GM21528 (cell line): ENCODE measurements around the gene MRPL44.

Source experiments
- ATAC-seq: cut with Tn5 transposase; IDR thresholded peaks from one replicate; pipeline ENCODE4 v1.9.1; 2021; ENCODE audit warnings: mild to moderate bottlenecking, moderate library complexity; ENCODE audit not compliant: unreplicated experiment, low FRiP score

Gene MRPL44

DNA sequence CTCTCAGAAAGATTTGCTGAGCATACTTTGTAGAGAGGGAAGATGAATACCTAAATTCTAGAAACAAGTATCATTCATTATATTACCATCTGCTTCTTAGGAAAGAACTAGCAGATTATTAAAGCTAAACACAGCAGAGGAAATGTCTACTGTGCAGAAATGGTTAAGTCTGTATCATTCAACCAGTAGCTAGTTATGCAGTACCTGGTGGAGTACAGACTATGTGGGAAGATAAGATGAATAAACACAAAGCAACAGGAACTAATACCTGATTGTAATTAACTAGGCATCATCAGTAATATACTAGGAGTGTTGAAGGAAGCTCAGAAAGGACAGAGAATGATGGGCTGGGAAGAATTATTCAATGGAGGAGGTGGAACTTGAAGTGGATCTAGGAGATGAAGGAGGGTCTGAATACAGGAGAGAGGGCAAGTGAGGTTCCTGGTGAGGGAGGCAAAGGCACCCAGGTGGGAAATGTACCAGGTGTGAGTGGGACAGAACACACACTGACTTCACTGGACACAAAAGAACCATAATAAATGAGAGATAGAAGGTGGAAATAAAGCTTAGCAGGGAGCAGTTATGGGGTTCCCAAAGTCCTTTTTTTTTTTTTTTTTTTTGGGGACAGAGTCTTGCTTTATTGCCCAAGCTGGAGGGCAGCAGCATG, 21.7 kb upstream of the MRPL44 start:
- no peak for ATAC-seq

DNA sequence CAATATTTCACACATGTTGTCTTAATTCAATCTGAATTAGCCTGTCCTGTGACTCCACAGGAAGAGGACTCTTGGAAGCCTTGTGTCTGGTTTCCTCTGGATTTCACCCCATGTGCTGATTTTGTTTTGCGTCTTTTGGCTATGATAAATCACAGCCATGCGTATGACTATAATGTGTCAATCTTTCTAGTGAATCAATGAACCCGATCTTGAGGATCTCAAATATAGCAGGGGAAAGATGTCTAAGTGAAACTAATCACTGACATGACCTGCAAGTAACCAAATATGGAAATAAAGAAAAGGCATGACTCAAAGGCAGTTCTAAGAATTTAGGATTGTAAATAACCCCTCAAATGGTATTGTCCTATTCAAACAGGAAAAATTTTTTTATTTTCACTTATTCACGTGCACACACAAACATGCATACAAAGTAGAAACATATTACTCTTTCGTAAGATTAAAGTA, 20.4 kb upstream of the MRPL44 start:
- ATAC-seq, result no peak

DNA sequence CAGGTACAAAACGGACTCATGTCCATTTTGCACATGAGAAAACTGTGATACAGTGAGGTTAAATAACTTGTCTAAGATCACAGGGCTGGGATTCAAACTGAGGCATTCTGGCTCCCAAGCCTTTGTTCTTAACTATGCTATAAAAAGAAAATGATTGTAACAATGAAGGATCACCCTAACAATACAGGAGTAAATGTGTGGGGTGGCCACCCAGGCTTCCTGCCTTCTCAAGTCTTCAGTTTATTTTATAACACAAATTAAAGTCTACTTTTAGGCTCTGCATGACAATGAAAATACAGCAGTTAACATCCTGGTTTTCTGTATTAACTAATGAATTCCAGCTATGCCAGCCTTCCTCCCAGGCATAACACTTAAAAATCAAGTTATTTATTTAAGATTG, 19.7 kb upstream of the MRPL44 start:
- ATAC-seq, result no peak

DNA sequence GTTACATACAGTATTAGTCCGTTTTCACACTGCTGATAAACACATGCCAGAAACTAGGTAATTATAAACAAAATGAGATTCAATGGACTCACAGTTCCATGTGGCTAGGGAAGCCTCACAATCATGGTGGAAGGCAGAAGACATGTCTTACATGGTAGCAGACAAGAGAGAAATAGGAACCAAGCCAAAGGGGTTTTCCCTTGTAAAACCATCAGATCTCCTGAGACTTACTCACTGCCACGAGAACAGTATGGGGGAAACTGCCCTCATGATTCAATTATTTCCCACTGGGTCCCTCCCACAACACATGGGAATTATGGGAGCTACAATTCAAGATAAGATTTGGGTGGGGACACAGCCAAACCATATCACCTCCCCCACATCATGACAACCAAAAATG, 17.8 kb upstream of the MRPL44 start:
- peak; percentile 26 for ATAC-seq

DNA sequence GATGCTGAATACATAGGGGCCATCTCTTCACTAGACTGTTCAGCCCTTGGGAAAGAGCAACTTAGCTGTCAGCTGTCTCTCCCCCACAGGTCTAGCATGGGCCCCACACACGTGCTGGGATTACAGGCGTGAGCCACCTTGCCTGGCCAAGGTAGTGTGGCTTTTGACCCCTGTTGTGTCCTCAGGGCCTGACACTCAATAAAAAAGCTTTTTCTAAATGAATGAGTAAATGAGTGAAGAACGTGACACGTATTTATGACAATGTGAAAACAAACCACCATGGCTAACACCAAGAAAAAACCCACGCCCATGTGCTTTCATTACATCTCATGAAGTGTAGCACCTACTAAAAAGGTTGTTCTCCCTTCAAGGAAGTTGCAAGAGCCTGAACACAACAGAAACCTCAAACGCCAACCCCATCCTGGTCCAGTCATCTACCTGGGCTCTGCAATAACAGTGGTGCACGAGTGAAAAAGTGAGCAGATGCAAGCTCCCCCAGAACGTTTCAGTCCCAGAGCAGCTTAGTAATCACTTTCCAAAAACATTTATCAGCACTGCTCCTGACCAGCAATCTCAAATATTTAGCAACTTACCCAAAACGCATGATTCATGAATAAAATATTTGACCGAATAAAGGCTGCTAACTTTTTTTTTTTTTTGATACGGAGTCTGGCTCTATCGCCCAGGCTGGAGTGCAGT, 15.5 kb upstream of the MRPL44 start:
- ATAC-seq, result peak; percentile 42

DNA sequence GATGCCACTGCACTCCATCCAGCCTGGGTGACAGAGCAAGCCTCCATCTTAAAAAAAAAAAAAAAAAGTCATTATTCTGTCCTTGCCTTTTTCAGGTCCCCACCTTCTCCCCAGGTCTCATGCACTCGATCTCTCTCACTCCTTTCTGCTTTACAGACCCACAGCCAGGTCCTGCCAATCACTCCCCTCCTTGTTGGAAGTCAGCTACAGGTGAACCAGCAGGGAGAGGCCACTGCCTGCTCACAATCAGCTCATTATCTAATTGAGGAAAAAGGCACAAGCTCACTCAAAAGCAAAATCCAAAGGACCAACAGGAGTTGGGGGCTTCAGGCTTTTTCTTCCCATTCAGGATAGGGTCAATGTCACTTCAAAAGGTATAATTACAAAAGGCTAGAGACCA, 14.1 kb upstream of the MRPL44 start:
- no peak for ATAC-seq

DNA sequence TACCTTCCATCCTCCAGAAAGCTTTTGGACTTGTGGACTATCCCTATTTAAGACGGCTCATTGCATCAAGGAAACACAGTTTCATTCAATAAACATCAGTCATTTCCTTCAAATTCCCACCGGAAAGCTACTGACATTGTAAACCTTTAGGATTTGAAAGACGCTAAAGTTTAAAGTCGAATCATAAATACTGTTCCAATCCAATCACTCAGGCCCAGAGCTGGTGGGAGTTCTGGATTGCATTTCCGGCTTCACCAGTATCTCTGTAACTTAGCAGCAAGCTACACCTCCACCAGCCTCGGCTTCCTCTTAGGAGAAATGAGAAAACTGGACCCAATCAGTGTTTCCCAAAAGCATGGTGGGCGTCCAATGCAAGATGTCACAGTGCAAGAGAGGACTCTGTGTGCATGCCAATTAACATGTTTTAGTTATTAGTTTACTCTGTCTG, 13.7 kb upstream of the MRPL44 start:
- no peak for ATAC-seq

DNA sequence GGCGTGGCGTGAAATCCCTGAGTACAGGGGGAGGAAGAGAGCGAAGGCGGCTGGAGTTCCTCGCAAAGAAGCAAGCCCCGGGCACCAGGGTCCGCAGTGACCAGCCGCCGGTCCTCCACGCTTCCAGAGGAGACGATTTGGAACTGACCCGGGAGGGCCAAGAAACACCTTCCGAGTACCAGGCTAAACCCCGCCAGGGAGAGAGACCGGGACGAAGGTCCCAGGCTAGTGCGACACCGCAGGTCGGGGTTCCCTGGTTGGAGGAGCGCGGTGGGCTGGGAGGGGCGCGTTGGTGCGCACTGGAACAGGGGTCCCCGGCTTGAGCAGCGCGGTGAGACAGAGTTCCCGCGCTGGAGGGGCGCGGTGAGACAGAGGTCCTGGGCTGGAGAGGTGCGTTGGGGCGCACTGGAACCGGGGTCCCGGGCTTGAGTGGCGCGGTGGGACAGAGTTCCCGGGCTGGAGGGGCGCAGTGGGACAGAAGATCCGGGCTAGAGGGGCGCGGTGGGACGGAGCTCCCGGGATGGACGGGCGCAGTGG, 13.0 kb upstream of the MRPL44 start:
- no peak for ATAC-seq

DNA sequence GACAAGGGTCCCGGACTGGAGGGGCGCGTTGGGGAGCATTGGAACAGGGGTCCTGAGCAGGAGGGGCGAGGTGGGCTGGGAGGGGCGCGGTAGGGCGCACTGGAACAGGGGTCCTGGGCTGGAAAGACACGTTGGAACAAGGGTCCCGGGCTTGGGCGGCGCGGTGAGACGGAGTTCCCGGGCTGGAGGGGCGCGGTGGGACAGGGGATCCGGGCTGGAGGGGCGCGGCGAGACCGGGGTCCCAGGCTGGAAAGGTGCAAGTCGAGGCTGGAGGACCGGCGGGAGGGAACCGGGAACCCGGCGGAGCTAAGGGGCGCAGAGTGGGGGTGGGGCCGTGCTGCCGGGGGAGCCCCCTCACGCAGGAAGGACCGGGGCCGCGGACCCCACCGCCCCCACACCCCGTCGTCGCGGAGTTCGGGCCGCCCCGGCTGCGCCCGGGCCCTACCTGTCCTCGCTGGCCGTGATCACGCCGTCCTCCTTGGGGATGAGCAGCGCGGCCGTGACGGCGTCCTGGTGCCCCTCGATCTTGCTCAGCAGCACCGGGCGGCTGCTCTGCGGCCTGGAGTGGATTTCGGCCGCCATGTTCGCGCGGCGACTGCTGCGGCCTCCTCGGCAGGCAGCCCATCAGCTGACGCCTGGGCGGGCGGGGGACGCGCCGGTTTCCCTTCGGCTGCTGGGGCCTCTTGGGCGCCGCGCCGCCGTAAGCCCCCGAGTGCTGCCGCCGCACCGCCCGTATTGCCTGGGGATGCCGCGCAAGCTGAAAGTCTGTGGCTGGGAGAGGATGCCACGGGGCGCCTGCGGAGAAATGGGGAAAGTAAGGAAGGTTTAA, 12.3 kb upstream of the MRPL44 start, which contains the start of gene WDFY1:
Gene WDFY1, minus strand, starts transcription at position 633 of the 829 bp plus-strand sequence. Its CDS starts 51 bp downstream, at position 582.
- peak; percentile 80 for ATAC-seq

DNA sequence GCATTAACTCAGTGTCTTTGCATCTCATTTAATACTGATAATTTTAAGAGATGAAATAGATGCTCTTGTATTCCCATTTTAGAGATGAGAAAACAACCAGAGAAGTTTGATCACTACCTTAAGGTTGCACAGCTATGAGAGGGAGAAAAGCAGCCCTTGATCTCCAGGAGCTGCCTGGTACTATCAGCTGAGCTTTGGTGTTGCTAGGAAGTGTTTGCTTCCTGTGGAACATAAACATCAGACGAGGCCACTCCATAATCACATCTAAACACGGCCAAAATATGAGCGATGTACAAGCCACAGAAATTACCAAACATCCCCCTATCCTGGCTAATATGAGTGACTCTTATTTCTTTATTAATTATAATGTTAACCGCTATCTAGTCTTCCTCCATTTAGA, 11.5 kb upstream of the MRPL44 start:
- ATAC-seq, result no peak

DNA sequence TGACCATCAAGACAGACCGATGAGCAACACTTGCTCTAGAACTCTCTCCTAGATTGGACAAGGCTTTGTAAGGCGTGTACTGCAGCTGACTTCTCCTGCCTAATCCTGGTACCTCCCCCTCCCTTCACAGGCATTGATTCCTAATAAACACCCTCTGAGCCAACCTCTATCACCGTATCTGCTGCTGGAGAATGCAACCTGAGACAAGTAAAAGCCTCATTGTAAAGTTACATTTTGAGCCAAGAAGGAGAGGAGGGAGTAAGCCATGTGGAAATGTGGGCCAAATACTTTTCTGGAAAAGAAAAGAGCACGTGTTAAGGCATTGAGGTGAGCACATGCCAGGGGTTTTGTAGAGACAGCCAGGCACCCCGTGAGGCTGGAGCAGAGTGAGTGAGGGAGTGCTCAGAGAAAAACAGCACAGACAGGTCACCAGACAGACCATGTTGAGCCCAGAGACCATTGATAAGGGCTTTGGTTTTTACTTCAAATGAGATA, 9.5 kb upstream of the MRPL44 start:
- no peak for ATAC-seq

DNA sequence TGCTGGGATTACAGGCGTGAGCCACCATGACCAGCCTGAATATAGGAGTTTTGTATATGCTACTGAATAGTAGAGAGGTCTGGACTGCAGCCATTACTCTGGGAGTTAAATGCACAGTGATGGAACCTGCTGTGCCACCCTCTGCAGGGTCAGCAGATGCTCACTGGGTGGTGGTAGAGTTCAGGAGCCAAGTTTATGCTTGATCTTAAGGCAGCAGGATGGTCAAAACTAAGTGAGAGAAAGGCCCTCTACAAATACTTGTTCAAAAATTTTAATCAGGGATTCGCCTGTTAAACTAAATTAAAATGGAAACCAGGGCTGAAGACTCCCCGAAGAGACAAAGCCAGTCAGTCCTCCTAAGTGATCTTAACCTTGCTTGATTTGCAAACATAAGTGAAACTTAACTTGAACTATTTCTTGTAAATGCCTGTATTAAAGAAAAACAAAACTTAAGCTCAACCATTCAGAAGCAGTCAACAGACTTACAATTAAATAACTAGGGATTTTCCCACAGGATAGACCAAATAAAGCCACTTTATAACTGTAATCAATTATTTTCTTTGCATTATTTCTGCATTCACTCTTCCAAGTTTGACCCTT, 7.9 kb upstream of the MRPL44 start:
- no peak for ATAC-seq

DNA sequence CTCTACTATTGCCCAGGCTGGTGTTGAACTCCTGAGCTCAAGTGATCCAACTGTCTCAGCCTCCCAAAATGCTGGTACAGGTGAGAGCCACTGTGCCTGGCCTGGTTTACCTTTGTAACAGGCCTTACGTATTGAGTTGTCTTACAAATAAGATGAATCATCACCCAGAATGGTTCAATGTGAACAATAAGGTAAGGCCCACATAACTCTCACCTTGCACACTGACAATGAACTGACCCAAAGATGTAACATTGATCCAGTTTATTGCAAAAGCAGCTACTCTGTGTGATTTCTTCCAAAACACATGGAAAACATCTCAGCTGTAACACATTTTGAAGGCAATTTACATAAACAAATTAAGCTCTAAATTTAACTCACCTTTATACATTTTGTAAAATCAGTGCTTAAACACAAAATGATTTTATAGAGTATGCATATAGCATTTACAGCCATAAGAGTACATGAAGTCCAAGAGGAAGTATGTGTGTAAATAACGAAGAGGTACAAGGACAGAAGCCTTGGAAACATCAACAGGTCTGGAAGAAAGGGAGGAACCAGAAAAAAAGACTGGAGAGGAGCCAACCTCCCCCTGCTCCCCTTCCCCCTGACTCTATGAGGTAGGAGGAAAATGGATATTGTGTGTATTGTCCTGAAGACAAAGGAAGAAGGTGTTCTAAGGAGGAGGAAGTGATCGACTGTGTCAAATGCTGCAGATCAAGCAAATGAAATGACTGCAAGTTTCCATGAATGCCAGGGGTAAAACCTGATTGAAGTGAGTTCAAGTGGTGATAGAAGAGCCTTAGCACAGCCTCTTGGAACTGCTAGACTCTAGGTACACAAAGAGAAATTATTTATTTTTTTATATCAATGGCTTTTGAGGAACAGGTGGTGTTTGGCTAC, 6.6 kb upstream of the MRPL44 start:
- ATAC-seq, result no peak

DNA sequence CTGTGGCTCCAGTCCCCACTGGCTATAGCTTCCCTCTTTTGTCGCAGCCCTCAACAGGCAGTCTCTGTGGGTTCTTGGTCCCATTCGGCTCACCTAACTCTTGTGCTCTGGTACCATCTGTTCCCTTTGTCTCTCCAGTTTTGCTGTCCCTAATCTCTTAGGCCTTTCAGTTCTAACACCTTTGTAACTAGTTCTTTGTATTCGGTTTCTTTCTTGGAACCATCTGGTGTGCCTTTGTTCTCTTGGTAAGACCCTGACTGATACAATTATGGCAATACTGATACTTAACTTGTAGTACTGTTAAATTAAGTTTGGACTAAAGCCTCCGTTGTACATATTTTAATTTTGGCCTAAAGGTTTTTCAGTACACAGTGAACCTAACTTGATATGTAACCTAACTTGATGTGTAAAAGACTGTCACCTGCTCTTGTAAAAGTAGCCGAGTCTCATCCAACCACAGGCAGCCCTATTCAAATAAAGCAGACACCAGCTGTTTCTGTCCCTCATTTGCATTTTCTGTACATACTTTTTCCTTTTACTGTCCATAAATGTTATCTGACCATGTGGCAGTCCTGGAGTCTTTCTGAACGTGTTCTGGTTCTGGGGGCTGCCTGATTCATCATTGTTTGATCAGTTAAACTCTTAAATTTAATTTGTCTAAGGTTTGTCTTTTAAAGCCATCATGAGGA, 4.8 kb upstream of the MRPL44 start:
- ATAC-seq, result peak; percentile 51

DNA sequence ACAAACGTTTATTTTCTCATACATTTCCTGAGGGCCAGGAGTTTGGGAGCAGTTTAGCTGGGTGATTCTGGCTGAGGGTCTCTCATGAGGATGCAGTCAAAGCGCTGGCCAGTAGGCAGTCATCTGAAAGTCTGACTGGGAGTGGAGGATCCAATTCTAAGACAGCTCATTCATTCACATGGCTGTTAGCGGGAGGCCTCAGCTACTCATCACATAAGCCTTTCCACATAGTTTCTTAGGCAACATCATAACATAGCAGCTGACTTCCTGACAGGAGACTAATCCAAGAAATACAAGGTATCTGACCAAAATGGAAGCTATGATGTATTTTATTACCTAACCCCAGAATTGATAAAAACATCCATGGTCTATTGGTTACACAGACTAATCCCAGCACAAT, 2.9 kb upstream of the MRPL44 start:
- no peak for ATAC-seq

DNA sequence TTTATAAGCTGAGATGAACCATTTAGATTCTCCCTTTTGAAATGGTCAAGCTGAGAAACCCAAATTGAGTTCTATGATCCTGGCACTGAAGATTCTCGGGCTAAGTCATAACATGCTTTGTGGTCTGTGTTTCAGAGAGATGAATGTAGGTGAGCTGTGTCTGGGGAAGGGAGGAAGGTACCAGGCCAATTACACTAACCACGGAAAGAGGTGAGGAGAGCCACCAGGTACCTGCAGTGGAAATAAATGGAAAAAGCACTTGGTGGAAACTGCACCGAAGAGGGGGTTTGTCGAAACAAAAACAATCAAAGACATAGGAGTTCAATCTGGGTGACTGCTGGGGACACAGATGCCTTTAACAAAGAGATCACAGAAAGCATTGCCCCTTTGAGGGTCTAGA, 963 bp upstream of the MRPL44 start:
- ATAC-seq, result no peak

DNA sequence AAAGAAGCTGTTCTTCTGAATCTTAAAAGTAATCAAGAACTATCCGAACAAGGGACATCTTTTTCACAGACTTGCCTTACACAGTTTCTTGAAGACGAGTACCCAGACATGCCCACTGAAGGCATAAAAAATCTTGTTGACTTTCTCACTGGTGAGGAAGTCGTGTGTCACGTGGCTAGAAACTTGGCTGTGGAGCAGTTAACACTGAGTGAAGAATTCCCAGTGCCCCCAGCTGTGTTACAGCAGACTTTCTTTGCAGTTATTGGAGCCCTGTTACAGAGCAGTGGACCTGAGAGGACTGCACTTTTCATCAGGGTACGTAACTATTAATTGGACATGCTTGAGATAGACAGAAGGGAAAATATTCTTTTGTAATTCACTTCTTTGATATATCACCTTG, 2.4 kb downstream of the MRPL44 start:
- ATAC-seq, result no peak

DNA sequence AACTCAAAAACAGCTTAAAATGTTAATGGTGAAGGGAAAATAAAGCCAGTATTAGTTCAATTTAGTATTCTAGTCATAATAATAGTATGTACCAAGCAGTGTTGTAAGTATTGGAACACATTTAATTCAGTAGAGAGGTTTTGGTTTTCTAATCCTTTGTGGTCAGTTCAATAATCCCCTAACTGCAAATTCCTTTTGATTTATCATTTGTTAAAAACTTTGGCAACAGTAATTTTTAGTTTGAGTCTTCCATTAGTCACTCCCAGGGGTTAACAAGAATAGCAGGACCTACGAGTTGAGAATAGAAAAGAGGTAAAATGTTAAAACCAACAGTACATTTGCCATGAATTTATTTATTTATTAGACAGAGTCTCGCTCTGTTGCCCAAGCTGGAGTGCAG, 10.7 kb downstream of the MRPL44 start:
- no peak for ATAC-seq

DNA sequence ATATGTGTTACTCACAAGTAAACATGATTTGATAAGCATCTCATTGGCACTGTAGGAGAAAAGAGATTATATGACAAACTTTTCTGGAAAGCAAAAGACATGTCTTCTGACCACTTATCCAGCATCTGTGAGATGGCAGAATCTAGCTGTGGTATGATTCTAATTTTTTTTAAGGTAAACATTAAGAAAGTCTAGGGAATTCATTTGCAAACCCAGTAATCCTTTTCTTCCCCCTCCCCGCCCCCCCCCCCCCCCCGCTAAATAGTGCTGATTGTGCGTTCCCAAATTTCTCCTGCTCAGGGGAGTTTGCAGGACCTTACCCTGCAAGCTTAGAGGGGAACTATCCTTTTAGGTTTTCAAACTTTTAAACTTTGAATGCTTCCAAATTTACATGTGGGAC, 12.1 kb downstream of the MRPL44 start:
- no peak for ATAC-seq
